B cell (primary cell): ENCODE measurements around the gene CDH5. TPM values are rescaled to one million over a fixed set of nuclear protein-coding genes. Genes with fewer than 3 reads are reported as not detected.

Experiments used
- ATAC-seq: fragments of 200-7000 bp; cut with Tn5 transposase; one replicate; pipeline ENCODE4 v1.10.0; 2021; ENCODE audit warnings: low read depth, mild to moderate bottlenecking, moderate number of reproducible peaks, moderate library complexity
- CTCF ChIA-PET: fragments of 350-600 bp; sonication (Branson Sonifier 250); formaldehyde crosslinking; loops from one replicate; lab custom pipeline; 2021; ENCODE audit warnings: antibody characterized with exemption, inconsistent platforms; lab: Charles Lee
- POLR2A ChIA-PET: fragments of 350-600 bp; sonication (Branson Sonifier 250); formaldehyde crosslinking; loops from one replicate; lab custom pipeline; 2021; ENCODE audit warnings: antibody characterized with exemption; lab: Charles Lee
- DNase-seq: peaks from one replicate; pipeline ENCODE4 v3.0.0; 2013
- H2AFZ ChIP-seq: 2 replicates; pipeline ENCODE4 v1.6.1; 2012; ENCODE audit warnings: mild to moderate bottlenecking, low read depth, low read length; ENCODE audit not compliant: insufficient read depth, poor library complexity, severe bottlenecking
- H3K27ac ChIP-seq, 2 donors: 1 replicate in 1 of 2; 2 replicates in 1 of 2; pipeline ENCODE4 v1.5.1; 2012 to 2013; ENCODE audit warnings: low read length in 2 of 2, mild to moderate bottlenecking in 2 of 2, moderate library complexity in 1 of 2
- H3K27me3 ChIP-seq, 4 experiments: fragments of 200-600 bp in 1 of 4; sonication (generic) in 1 of 4; replicated peaks in 1 of 4; 1 replicate in 2 of 4; 2 replicates in 2 of 4; pipeline versions ENCODE4 v1.6.1 to v1.7.0; 2013 to 2016; ENCODE audit warnings: low read length in 3 of 4, mild to moderate bottlenecking in 2 of 4, mixed read lengths in 1 of 4, moderate library complexity in 1 of 4; ENCODE audit not compliant: insufficient read depth in 4 of 4, control insufficient read depth in 3 of 4; ENCODE audit errors: control extremely low read depth in 1 of 4
- H3K36me3 ChIP-seq, 2 experiments: replicated peaks in 1 of 2; 1 replicate in 1 of 2; 2 replicates in 1 of 2; pipeline versions ENCODE4 v1.6.1 to v1.7.1; 2013; ENCODE audit warnings: low read length in 1 of 2; ENCODE audit not compliant: insufficient read depth in 2 of 2, control insufficient read depth in 1 of 2; ENCODE audit errors: control extremely low read depth in 1 of 2, extremely low read depth in 1 of 2
- H3K4me1 ChIP-seq, 2 donors: fragments of 200-600 bp in 1 of 2; sonication (generic) in 1 of 2; 1 replicate in 1 of 2; 2 replicates in 1 of 2; pipeline versions ENCODE4 v1.5.1 to v1.6.1; 2013 to 2017; ENCODE audit warnings: low read length in 2 of 2; ENCODE audit not compliant: control insufficient read depth in 2 of 2, insufficient read depth in 2 of 2
- H3K4me2 ChIP-seq: replicated peaks from 2 replicates; pipeline ENCODE3; 2012; ENCODE audit warnings: mild to moderate bottlenecking, low read depth, low read length; ENCODE audit not compliant: poor library complexity, severe bottlenecking
- H3K4me3 ChIP-seq, 5 experiments: fragments of 200-600 bp in 1 of 5; sonication (generic) in 1 of 5; 1 replicate in 3 of 5; 2 replicates in 2 of 5; pipeline versions ENCODE4 v1.5.1 to v1.7.0; 2011 to 2016; ENCODE audit warnings: low read length in 4 of 5, mild to moderate bottlenecking in 4 of 5, low read depth in 2 of 5, control low read depth in 1 of 5, moderate library complexity in 1 of 5; ENCODE audit not compliant: insufficient read depth in 1 of 5; ENCODE audit errors: control extremely low read depth in 1 of 5, extremely low read depth in 1 of 5
- H3K79me2 ChIP-seq: fragments of 200-600 bp; sonication (generic); one replicate; pipeline ENCODE4 v1.6.0; 2016; ENCODE audit warnings: low read length; ENCODE audit not compliant: control insufficient read depth, insufficient read depth
- H3K9ac ChIP-seq: fragments of 200-600 bp; sonication (generic); 2 replicates; pipeline ENCODE4 v1.6.1; 2017; ENCODE audit warnings: mild to moderate bottlenecking, low read length, moderate library complexity
- H3K9me3 ChIP-seq, 3 donors: one replicate each; pipeline versions ENCODE4 v1.6.1 to v1.7.1; 2013; ENCODE audit warnings: low read length in 2 of 3; ENCODE audit not compliant: control insufficient read depth in 2 of 3, insufficient read depth in 1 of 3; ENCODE audit errors: control extremely low read depth in 1 of 3
- H4K20me1 ChIP-seq: 2 replicates; pipeline ENCODE4 v1.6.0; 2012; ENCODE audit warnings: mild to moderate bottlenecking, low read length; ENCODE audit not compliant: insufficient read depth, control insufficient read depth, poor library complexity, severe bottlenecking
- H3K27ac Mint-ChIP-seq: one replicate; pipeline ENCODE4 v1.8.0; 2021; ENCODE audit warnings: mixed read lengths
- H3K27me3 Mint-ChIP-seq: one replicate; pipeline ENCODE4 v1.8.0; 2021; ENCODE audit warnings: mixed read lengths
- H3K4me1 Mint-ChIP-seq: one replicate; pipeline ENCODE4 v1.8.0; 2021; ENCODE audit warnings: mixed read lengths
- H3K4me3 Mint-ChIP-seq: one replicate; pipeline ENCODE4 v1.8.0; 2021; ENCODE audit warnings: mixed read lengths
- H3K9me3 Mint-ChIP-seq: one replicate; pipeline ENCODE4 v1.8.0; 2022; ENCODE audit warnings: mixed read lengths; ENCODE audit not compliant: insufficient read depth
- CTCF ChIP-seq: fragments of 200-600 bp; IDR thresholded peaks from one replicate; pipeline ENCODE4 v1.8.0; 2022; ENCODE audit warnings: antibody characterized with exemption, mild to moderate bottlenecking
- EZH2 ChIP-seq: IDR thresholded peaks from 2 replicates; pipeline ENCODE4 v1.6.1; 2012; ENCODE audit warnings: borderline replicate concordance, low read depth, mild to moderate bottlenecking, moderate library complexity, low read length; ENCODE audit not compliant: insufficient read depth, poor library complexity, severe bottlenecking
- WGBS: methylation state at CpG from one replicate; pipeline ENCODE4 v1.1.5; 2013; ENCODE audit warnings: missing lambda C conversion rate; ENCODE audit not compliant: insufficient coverage; 5-methylcytosine and 5-hydroxymethylcytosine counted together
- intact Hi-C: fragments of 100-400 bp; cut with micrococcal nuclease; formaldehyde crosslinking; loops from one replicate; pipeline ENCODE4 v1.10.0; 2022
- polyA plus RNA-seq: library from polyadenylated mRNA; depleted of rRNA; stranded (reverse); fragments of >200 nt; gene quantifications from 2 replicates; pipeline ENCODE4 v1.2.3, GENCODE V29; 2012
- total RNA-seq, 2 donors: library from RNA; stranded (reverse); fragments of 120-200 nt in 1 of 2; gene quantifications; 1 replicate in 1 of 2; 2 replicates in 1 of 2; pipeline versions ENCODE4 v1.2.3 to v1.2.4, GENCODE V29; 2013 to 2022

CDH5 gene
- total and polyA plus RNA-seq, 2 donors (not counting 1 experiment from before 2014, with no cell fraction given), result not detected

GRCh38 chr16:66378741-66379570, 12.5 kb downstream of the CDH5 start:
- ChIA-PET POLR2A (no interaction called here), CTCF (interaction anchor here (0.6 to 1.0 kb wide), 2 partner anchors 20 to 22 kb away, joined by 3 read pairs; no protein-coding TSS in a partner anchor)
- H3K9ac ChIP-seq, result no peak overlapping the region
- no peak overlapping the region for H3K4me3 ChIP-seq
- no peaks in the 10 kb centered on the region for H3K4me1 ChIP-seq
- peaks cover 0 to 5% (median 0%) of the 10 kb centered on the region in 4 experiments for H3K27me3 ChIP-seq
- Mint-ChIP-seq H3K27ac (no peak overlapping the region), H3K27me3 (peaks cover 9% of the 10 kb centered on the region), H3K4me1 (no peaks in the 10 kb centered on the region), H3K9me3 (peaks cover 9% of the 10 kb centered on the region), H3K4me3 (no peak overlapping the region)
- no peak overlapping the region for H3K27ac ChIP-seq
- no peak for TF ChIP-seq EZH2
- TF ChIP-seq CTCF, result no peak
- no peak for DNase-seq
- no peak for ATAC-seq
- WGBS, result 88% methylated on average over 14 of the region's 18 CpGs
- no peak overlapping the region for H2AFZ ChIP-seq
- no peaks in the 10 kb centered on the region for H4K20me1 ChIP-seq
- no peaks in the 10 kb centered on the region for H3K9me3 ChIP-seq
- H3K36me3 ChIP-seq, result no peaks in the 10 kb centered on the region
- H3K4me2 ChIP-seq, result no peak overlapping the region
- H3K79me2 ChIP-seq, result no peaks in the 10 kb centered on the region
- intact Hi-C loops, result no loop called here

- no peak overlapping the region for H3K4me2 ChIP-seq
- Mint-ChIP-seq H3K27ac (no peak overlapping the region), H3K4me3 (no peak overlapping the region), H3K27me3 (peaks cover 8% of the 10 kb centered on the region), H3K9me3 (peaks cover 9% of the 10 kb centered on the region), H3K4me1 (no peaks in the 10 kb centered on the region)
- no peak overlapping the region for H2AFZ ChIP-seq
- H4K20me1 ChIP-seq, result no peaks in the 10 kb centered on the region
- 84% methylated on average over 2 of the region's 3 CpGs for WGBS
- no peaks in the 10 kb centered on the region for H3K4me1 ChIP-seq
- H3K27ac ChIP-seq, result no peak overlapping the region
- no peak for TF ChIP-seq EZH2
- TF ChIP-seq CTCF, result no peak
- no peaks in the 10 kb centered on the region for H3K36me3 ChIP-seq
- ChIA-PET CTCF (no interaction called here), POLR2A (no interaction called here)
- H3K27me3 ChIP-seq, result peaks cover 0 to 5% (median 0%) of the 10 kb centered on the region in 4 experiments
- H3K79me2 ChIP-seq, result no peaks in the 10 kb centered on the region
- H3K9me3 ChIP-seq, result no peaks in the 10 kb centered on the region
- DNase-seq (no peak), ATAC-seq (no peak)
- H3K4me3 ChIP-seq, result no peak overlapping the region
- no peak overlapping the region for H3K9ac ChIP-seq
- intact Hi-C loops, result no loop called here
These were observed 13.1 kb downstream of the CDH5 start for GRCh38 chr16:66379571-66379941.
